Stimulated activated CD4-positive, alpha-beta T cell treated with anti-CD3 and anti-CD28 coated beads, Interleukin-4, amount 100 ng/mL, for 24 hours (primary cell): ENCODE measurements around the gene FFAR3.

Experiments used
- DNase-seq: peaks from one replicate; pipeline ENCODE4 v3.0.0-alpha.2; 2020

The FFAR3 gene

GRCh38 chr19:35357867-35358573 is at the start of gene FFAR3:
FFAR3 (plus strand) TSS chr19:35358460; CDS start chr19:35358891, 431 bp downstream.
- no peak for DNase-seq

- no peak for DNase-seq
Observed at GRCh38 chr19:35308910-35309309, 49.4 kb upstream of the FFAR3 start.

- DNase-seq = no peak
Observed at GRCh38 chr19:35309481-35310279, 48.6 kb upstream of the FFAR3 start.

GRCh38 chr19:35310331-35310730 is 47.9 kb upstream of the FFAR3 start:
- DNase-seq = no peak

- DNase-seq = no peak
Observed at GRCh38 chr19:35310811-35311465, 47.3 kb upstream of the FFAR3 start.

- no peak for DNase-seq
Observed at GRCh38 chr19:35311901-35312665, 46.2 kb upstream of the FFAR3 start.

- no peak for DNase-seq
Observed at GRCh38 chr19:35313587-35313986, 44.7 kb upstream of the FFAR3 start.

- DNase-seq = no peak
Observed at GRCh38 chr19:35314031-35314430, 44.2 kb upstream of the FFAR3 start.

- DNase-seq = no peak
Observed at GRCh38 chr19:35314858-35315470, 43.3 kb upstream of the FFAR3 start.

- no peak for DNase-seq
Observed at GRCh38 chr19:35315883-35316282, 42.4 kb upstream of the FFAR3 start.

- no peak for DNase-seq
Observed at GRCh38 chr19:35316560-35316959, 41.7 kb upstream of the FFAR3 start.

GRCh38 chr19:35317464-35318043 is 40.7 kb upstream of the FFAR3 start:
- DNase-seq = no peak

GRCh38 chr19:35318679-35319448 is 39.4 kb upstream of the FFAR3 start:
- no peak for DNase-seq

- no peak for DNase-seq
Observed at GRCh38 chr19:35320065-35320713, 38.1 kb upstream of the FFAR3 start.

GRCh38 chr19:35321291-35321690 is 37.0 kb upstream of the FFAR3 start:
- no peak for DNase-seq

- no peak for DNase-seq
Observed at GRCh38 chr19:35322014-35322413, 36.2 kb upstream of the FFAR3 start.

- no peak for DNase-seq
Observed at GRCh38 chr19:35327642-35328041, 30.6 kb upstream of the FFAR3 start.

GRCh38 chr19:35328851-35329285 is 29.4 kb upstream of the FFAR3 start, which contains the start of gene CD22:
CD22 (plus strand) TSS chr19:35329187; CDS start chr19:35332041, 2,854 bp downstream.
- DNase-seq = no peak

- no peak for DNase-seq
Observed at GRCh38 chr19:35329323-35329722, 28.9 kb upstream of the FFAR3 start.

- no peak for DNase-seq
Observed at GRCh38 chr19:35330475-35330874, 27.8 kb upstream of the FFAR3 start.
